ENCODE data around the gene PPP2CA.
"Not testable (repeated sequence)": the region's sequence is repeated elsewhere in the genome, so short reads cannot be mapped to it uniquely, and the experiment has no call there.

- TF ChIP-seq ATF2 (IDR thresholded peaks at IDR 0.05; ENCODE audit: low read length); BRCA1 (IDR thresholded peaks at IDR 0.05; ENCODE audit: low read depth, low read length); EZH2 (IDR thresholded peaks at IDR 0.05; ENCODE audit: borderline replicate concordance, control insufficient read depth, low read depth, low read length); TAF1 (IDR thresholded peaks at IDR 0.05; ENCODE audit: borderline replicate concordance, low read depth, low read length); NBN (IDR thresholded peaks at IDR 0.05); NFYB (IDR thresholded peaks at IDR 0.05; ENCODE audit: insufficient read depth, low read depth, low read length); KDM1A (IDR thresholded peaks at IDR 0.05; ENCODE audit: borderline replicate concordance); BACH1 (IDR thresholded peaks at IDR 0.05; ENCODE audit: borderline replicate concordance): not testable (repeated sequence)
Observed at GRCh38 chr5:134221690-134222089, 4.2 kb downstream of the PPP2CA start.

Data from GM12878 (cell line).